ENCODE data around the gene BRINP1. TPM values are rescaled to one million over a fixed set of nuclear protein-coding genes. Genes with fewer than 3 reads are reported as not detected.

BRINP1 gene
- total RNA-seq, 1 donor from 2014 or later = 0.96 TPM

DNA sequence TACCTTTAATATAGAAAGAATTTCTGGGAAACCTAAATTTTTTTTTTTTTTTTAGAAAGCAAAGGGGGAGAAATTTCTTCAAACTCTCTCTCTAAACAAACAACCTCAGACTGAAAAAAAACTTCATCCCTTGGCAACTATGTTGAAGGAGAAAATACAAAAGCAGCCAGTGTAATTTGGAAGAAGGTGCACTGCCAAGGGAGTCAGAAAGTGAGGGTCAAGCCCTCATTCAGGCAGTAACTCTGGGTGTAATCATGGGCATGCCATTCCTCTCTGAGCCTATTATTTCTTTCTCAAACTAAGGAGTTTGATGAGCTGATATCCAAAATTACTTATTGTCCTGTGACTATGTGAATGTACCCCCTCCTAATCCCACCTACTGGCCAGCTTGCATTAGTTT is 203.1 kb downstream of the BRINP1 start:
- Mint-ChIP-seq H3K27me3 (ENCODE audit: low read depth) (no peaks in the 10 kb centered on the region), H3K9me3 (peaks cover 10% of the 10 kb centered on the region), H3K27ac (ENCODE audit: unreplicated experiment) (no peak overlapping the region), H3K36me3 (ENCODE audit: low read depth) (peaks cover 10% of the 10 kb centered on the region), H3K4me3 (no peak overlapping the region), H3K4me1 (peaks cover 8% of the 10 kb centered on the region)
- no peak for DNase-seq (ENCODE audit: low read depth, low spot score)
- no peak for TF ChIP-seq CTCF (conservative IDR thresholded peaks at IDR 0.05)

- Mint-ChIP-seq H3K27me3 (ENCODE audit: low read depth) (no peaks in the 10 kb centered on the region), H3K9me3 (peaks cover 10% of the 10 kb centered on the region), H3K36me3 (ENCODE audit: low read depth) (peaks cover 10% of the 10 kb centered on the region), H3K4me1 (peaks cover 8% of the 10 kb centered on the region), H3K27ac (ENCODE audit: unreplicated experiment) (no peak overlapping the region), H3K4me3 (no peak overlapping the region)
- TF ChIP-seq CTCF (conservative IDR thresholded peaks at IDR 0.05) = no peak
- DNase-seq (ENCODE audit: low read depth, low spot score) = no peak
Measured at GRCh38 chr9:119165131-119165530, 204.1 kb downstream of the BRINP1 start.

- no peak overlapping the region for H3K27ac Mint-ChIP-seq (ENCODE audit: unreplicated experiment)
Measured at GRCh38 chr9:119164716-119165115, 204.5 kb downstream of the BRINP1 start.

GRCh38 chr9:119160551-119160950 is 208.7 kb downstream of the BRINP1 start:
- H3K27me3 Mint-ChIP-seq (ENCODE audit: low read depth) = no peaks in the 10 kb centered on the region
- H3K36me3 Mint-ChIP-seq (ENCODE audit: low read depth) = no peaks in the 10 kb centered on the region
- H3K4me3 Mint-ChIP-seq = no peak overlapping the region
- no peak for DNase-seq (ENCODE audit: low read depth, low spot score)
- TF ChIP-seq CTCF (conservative IDR thresholded peaks at IDR 0.05) = no peak
- H3K4me1 Mint-ChIP-seq = peaks cover 6% of the 10 kb centered on the region
- H3K9me3 Mint-ChIP-seq = peaks cover 5% of the 10 kb centered on the region
- H3K27ac Mint-ChIP-seq (ENCODE audit: unreplicated experiment) = no peak overlapping the region

More at GRCh38 chr9:119164716-119165115, 204.5 kb downstream of the BRINP1 start:
- Mint-ChIP-seq H3K36me3 (ENCODE audit: low read depth) (peaks cover 10% of the 10 kb centered on the region), H3K4me3 (no peak overlapping the region), H3K27me3 (ENCODE audit: low read depth) (no peaks in the 10 kb centered on the region), H3K4me1 (peaks cover 8% of the 10 kb centered on the region), H3K9me3 (peaks cover 10% of the 10 kb centered on the region)
- DNase-seq (ENCODE audit: low read depth, low spot score) = no peak
- no peak for TF ChIP-seq CTCF (conservative IDR thresholded peaks at IDR 0.05)

DNA sequence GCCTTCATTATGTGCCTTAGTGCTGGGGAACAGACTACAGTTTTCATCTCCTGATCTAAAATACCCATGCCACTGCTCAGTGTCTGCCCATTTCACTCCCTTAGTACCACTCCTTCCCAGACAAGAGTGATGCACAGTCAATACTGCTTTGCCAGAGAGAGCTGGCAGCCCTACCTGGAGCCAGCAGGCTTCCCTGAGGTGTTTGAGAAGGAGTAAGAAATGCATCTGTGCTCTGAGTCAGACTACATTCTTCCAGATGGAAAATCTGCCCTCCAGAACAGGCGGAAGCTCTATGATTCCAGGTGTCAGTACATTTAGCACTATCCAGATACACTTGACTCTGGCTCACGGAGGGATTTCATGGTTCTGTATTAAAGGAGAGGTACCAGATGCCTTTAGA is 209.8 kb downstream of the BRINP1 start:
- H3K27me3 Mint-ChIP-seq (ENCODE audit: low read depth) = no peaks in the 10 kb centered on the region
- no peak for TF ChIP-seq CTCF (conservative IDR thresholded peaks at IDR 0.05)
- no peak for DNase-seq (ENCODE audit: low read depth, low spot score)
- H3K27ac Mint-ChIP-seq (ENCODE audit: unreplicated experiment) = no peak overlapping the region
- peaks cover 6% of the 10 kb centered on the region for H3K4me1 Mint-ChIP-seq
- H3K9me3 Mint-ChIP-seq = peaks cover 5% of the 10 kb centered on the region
- no peak overlapping the region for H3K4me3 Mint-ChIP-seq
- H3K36me3 Mint-ChIP-seq (ENCODE audit: low read depth) = no peaks in the 10 kb centered on the region

GRCh38 chr9:119157196-119157595 is 212.0 kb downstream of the BRINP1 start:
- peaks cover 6% of the 10 kb centered on the region for H3K4me1 Mint-ChIP-seq
- H3K4me3 Mint-ChIP-seq = no peak overlapping the region
- no peaks in the 10 kb centered on the region for H3K36me3 Mint-ChIP-seq (ENCODE audit: low read depth)
- H3K27ac Mint-ChIP-seq (ENCODE audit: unreplicated experiment) = no peak overlapping the region
- H3K27me3 Mint-ChIP-seq (ENCODE audit: low read depth) = no peaks in the 10 kb centered on the region
- no peak for DNase-seq (ENCODE audit: low read depth, low spot score)
- peaks cover 2% of the 10 kb centered on the region for H3K9me3 Mint-ChIP-seq
- no peak for TF ChIP-seq CTCF (conservative IDR thresholded peaks at IDR 0.05)
